Measurements from ENCODE around the gene ADGRE1. TPM values are rescaled to one million over a fixed set of nuclear protein-coding genes. Genes with fewer than 3 reads are reported as not detected.
A peak's percentile ranks its signal among the peaks of the same experiment; 100 is the strongest.

ADGRE1 gene
- polyA plus RNA-seq, 1 experiment = not detected

DNA sequence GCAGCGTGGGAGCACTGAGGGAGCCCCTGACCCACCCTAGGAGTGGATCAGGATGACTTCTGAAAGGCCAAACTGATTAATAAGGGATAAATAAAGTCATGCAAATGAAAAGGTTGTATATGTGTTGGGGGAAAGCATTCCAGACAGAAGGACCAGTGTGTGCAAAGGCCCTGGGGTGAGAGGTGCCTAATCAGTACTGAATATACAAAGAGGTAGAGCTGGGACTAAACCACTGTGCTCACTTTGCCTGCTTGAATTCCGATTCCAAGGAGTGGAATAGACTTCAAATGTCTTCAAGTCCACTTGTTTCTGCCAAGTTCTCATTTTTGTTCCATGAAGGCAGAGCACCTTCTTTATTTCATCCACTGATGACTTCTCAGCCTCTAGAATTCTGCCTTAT is 32.6 kb upstream of the ADGRE1 start:
- Histone ChIP-seq H3K36me3 (ENCODE audit: control insufficient read depth, insufficient read depth, low read length) (no peaks in the 10 kb centered on the region), H3K27me3 (ENCODE audit: control insufficient read depth, insufficient read depth, low read length) (no peaks in the 10 kb centered on the region; the same call in 1 of the 2 replicates), H3K4me3 (ENCODE audit: low read depth, low read length) (no peak overlapping the region)
- ChIA-PET CTCF (no interaction called here), POLR2A (no interaction called here)
- no peak for DNase-seq (ENCODE audit: low read depth)
- TF ChIP-seq CTCF (IDR thresholded peaks at IDR 0.05; ENCODE audit: insufficient read depth, low read depth, low read length) = no peak

GRCh38 chr19:6856749-6857372 is 30.5 kb upstream of the ADGRE1 start:
- H3K4me3 ChIP-seq (ENCODE audit: low read depth, low read length) = no peak overlapping the region
- H3K36me3 ChIP-seq (ENCODE audit: control insufficient read depth, insufficient read depth, low read length) = no peaks in the 10 kb centered on the region
- TF ChIP-seq CTCF (IDR thresholded peaks at IDR 0.05; ENCODE audit: insufficient read depth, low read depth, low read length) = no peak
- no peaks in the 10 kb centered on the region; the same call in 1 of the 2 replicates for H3K27me3 ChIP-seq (ENCODE audit: control insufficient read depth, insufficient read depth, low read length)
- POLR2A ChIA-PET = no interaction called here
- CTCF ChIA-PET = interaction anchor here (0.5 to 1.1 kb wide), 2 partner anchors 29 to 225 kb away, joined by 3 read pairs; no protein-coding TSS in a partner anchor
- no peak for DNase-seq (ENCODE audit: low read depth)

- TF ChIP-seq CTCF (IDR thresholded peaks at IDR 0.05; ENCODE audit: insufficient read depth, low read depth, low read length) = no peak
- no peak overlapping the region for H3K4me3 ChIP-seq (ENCODE audit: low read depth, low read length)
- ChIA-PET POLR2A (no interaction called here), CTCF (interaction anchor here (0.6 to 6.4 kb wide), 8 partner anchors 12 to 345 kb away, joined by 3 to 51 read pairs (median 4); partner anchors contain the start of genes GPR108 and TRIP10)
- no peak for DNase-seq (ENCODE audit: low read depth)
- H3K27me3 ChIP-seq (ENCODE audit: control insufficient read depth, insufficient read depth, low read length) = no peaks in the 10 kb centered on the region
- no peaks in the 10 kb centered on the region for H3K36me3 ChIP-seq (ENCODE audit: control insufficient read depth, insufficient read depth, low read length)
Measured at GRCh38 chr19:6861683-6862286, 25.6 kb upstream of the ADGRE1 start.

DNA sequence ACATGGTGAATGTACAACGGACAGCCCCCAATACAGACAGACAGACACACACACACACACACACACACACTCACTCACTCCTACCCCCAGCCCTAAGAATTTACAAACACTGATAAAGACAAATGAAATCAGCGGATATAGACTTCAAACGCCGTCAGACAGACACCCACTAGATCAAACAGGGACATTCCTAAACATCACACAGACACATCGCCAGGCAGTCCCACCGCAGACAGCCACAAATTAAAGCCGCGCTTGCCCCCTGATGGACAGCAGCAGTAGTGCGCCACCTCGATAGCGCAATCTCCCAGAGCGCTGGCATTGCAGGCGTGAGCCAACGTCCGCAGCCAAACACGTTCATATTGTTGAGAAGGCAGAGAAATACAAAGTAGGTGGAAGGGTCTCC is 24.7 kb upstream of the ADGRE1 start:
- Histone ChIP-seq H3K4me3 (ENCODE audit: low read depth, low read length) (peak overlapping the region; percentile 26), H3K36me3 (ENCODE audit: control insufficient read depth, insufficient read depth, low read length) (no peaks in the 10 kb centered on the region), H3K27me3 (ENCODE audit: control insufficient read depth, insufficient read depth, low read length) (no peaks in the 10 kb centered on the region)
- TF ChIP-seq CTCF (IDR thresholded peaks at IDR 0.05; ENCODE audit: insufficient read depth, low read depth, low read length) = peak; percentile 88
- ChIA-PET CTCF (interaction anchor here (0.6 to 6.4 kb wide), 17 partner anchors 10 to 736 kb away, joined by 3 to 51 read pairs (median 3); partner anchors contain the start of genes GPR108 and TRIP10), POLR2A (no interaction called here)
- peak; percentile 4 for DNase-seq (ENCODE audit: low read depth)

DNA sequence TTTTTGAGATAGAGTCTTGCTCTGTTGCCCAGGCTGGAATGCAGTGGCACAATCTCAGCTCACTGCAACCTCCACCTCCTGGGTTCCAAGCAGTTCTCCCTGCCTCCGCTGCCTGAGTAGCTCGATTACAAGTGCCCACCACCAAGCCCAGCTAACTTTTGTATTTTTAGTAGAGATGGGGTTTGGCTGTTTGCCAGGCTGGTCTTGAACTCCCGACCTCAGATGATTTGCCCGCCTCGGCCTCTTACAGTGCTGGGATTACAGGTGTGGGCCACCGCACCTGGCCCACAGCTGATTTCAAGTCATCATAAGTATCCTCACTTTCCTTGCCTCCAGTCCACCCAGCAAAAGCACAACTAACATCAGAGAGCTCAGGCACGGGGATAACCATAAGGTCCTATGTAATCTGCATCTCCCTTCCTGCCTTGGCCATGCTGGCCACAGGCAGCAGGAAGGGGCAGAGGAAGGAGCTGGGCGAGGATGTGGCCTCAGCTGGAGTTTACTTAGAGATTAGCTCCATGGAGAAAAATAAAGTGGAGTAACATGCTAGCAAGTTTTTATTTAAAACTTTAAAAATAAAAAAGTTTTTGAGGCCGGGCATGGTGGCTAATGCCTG is 22.9 kb upstream of the ADGRE1 start:
- TF ChIP-seq CTCF (IDR thresholded peaks at IDR 0.05; ENCODE audit: insufficient read depth, low read depth, low read length) = no peak

More for the DNA sequence above, 22.9 kb upstream of the ADGRE1 start:
- no peak for DNase-seq (ENCODE audit: low read depth)
- Histone ChIP-seq H3K27me3 (ENCODE audit: control insufficient read depth, insufficient read depth, low read length) (no peaks in the 10 kb centered on the region), H3K4me3 (ENCODE audit: low read depth, low read length) (no peak overlapping the region), H3K36me3 (ENCODE audit: control insufficient read depth, insufficient read depth, low read length) (no peaks in the 10 kb centered on the region)
- ChIA-PET CTCF (interaction anchor here (0.7 to 6.4 kb wide), 8 partner anchors 17 to 348 kb away, joined by 3 to 51 read pairs (median 8); partner anchors contain the start of genes GPR108 and TRIP10), POLR2A (no interaction called here)
